Astrocyte of the spinal cord (primary cell): ENCODE results near the gene HMCN1.

Experiments
- DNase-seq: peaks from one replicate; pipeline ENCODE4 v3.0.0; 2011; ENCODE audit warnings: low read depth, low spot score
- H3K4me3 ChIP-seq: 2 replicates; pipeline ENCODE4 v1.5.1; 2011; ENCODE audit warnings: low read depth, mild to moderate bottlenecking, low read length, moderate library complexity
- in situ Hi-C: cut with HindIII; loops from 2 replicates; pipeline ENCODE4 v1.10.0; 2017; ENCODE audit warnings: low sequenced_read_pairs
- TF ChIP-seq, protein P1 (sequence below): IDR thresholded peaks from 2 replicates; pipeline ENCODE4 v1.5.1; 2012; ENCODE audit warnings: low read depth, mild to moderate bottlenecking, low read length, inconsistent platforms

Gene HMCN1

DNA sequence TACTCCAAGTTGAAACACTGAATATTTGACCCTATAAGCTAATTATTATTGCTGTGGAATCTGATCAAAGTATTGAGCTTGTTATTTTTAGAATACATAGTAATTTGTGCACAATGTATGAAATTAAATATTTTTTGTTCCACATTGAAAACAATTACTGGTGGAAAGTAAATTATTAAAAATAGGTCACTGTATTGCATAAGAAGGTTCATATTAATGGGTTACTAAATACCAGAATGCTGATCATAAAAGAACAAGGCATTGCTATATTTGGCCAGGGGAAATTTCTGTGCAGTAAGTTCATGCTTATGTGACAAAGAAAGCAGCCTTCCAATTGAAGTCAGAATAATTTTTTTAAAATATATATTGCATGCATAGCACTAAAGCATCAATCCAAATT is 481.4 kb downstream of the HMCN1 start:
- TF ChIP-seq, protein P1, sequence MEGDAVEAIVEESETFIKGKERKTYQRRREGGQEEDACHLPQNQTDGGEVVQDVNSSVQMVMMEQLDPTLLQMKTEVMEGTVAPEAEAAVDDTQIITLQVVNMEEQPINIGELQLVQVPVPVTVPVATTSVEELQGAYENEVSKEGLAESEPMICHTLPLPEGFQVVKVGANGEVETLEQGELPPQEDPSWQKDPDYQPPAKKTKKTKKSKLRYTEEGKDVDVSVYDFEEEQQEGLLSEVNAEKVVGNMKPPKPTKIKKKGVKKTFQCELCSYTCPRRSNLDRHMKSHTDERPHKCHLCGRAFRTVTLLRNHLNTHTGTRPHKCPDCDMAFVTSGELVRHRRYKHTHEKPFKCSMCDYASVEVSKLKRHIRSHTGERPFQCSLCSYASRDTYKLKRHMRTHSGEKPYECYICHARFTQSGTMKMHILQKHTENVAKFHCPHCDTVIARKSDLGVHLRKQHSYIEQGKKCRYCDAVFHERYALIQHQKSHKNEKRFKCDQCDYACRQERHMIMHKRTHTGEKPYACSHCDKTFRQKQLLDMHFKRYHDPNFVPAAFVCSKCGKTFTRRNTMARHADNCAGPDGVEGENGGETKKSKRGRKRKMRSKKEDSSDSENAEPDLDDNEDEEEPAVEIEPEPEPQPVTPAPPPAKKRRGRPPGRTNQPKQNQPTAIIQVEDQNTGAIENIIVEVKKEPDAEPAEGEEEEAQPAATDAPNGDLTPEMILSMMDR: no peak
- no peak overlapping the region for H3K4me3 ChIP-seq
- in situ Hi-C loops: no loop called here
- no peak for DNase-seq

DNA sequence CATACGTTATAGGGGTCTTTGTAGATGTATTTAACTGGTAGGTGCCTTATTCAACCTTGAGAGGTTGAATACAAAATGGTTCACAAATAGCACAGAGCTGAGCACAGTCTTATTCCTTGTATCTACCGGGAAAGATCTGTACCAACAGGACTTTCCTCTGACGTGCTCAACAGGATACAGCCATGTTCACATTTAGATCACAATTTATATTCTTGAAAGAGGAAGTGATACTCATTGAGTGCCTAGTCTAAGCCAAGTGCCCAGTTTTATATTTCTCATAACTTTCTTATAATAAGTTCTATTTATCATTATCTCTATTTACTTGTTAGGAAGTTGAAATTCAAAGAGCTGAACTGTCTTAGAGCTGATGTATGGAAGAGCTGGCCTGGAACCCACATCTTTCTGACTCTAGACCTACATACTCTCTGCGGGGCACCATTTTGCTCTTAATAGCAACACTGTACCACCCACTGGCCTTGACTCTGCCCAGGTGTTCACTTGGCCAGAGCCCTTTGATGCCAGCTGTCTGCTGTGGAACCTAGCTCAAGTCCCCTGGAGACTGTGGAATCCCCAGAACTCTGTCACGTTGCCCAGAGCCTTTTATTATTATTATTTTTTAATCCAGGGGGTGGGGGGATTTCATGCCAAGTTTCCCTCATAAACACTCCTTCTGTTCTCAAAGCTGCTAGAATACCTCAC is 484.6 kb downstream of the HMCN1 start:
- DNase-seq: no peak
- in situ Hi-C loops: no loop called here
- no peak overlapping the region for H3K4me3 ChIP-seq
- TF ChIP-seq, protein P1: no peak

DNA sequence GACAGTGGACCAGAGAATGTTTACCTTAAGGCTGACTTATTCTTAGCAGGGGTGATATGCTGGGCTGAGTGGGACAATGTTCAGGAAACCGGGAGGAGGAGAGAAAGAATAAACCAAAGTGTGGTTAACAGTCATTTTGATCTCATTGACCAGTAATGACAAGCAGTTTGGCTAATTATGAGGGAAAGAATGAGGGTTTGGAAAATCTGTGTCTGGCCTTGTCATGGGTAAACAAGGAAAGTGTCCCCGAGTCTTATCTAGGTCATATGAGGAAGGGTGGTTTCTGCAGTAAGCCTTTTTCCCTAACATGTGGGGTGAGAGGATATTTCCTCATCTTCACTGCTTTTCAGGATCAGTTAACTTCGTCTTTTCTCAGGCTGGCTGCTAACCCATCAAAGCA is 485.9 kb downstream of the HMCN1 start:
- DNase-seq: no peak
- in situ Hi-C loops: no loop called here
- no peak overlapping the region for H3K4me3 ChIP-seq
- TF ChIP-seq, protein P1: no peak

DNA sequence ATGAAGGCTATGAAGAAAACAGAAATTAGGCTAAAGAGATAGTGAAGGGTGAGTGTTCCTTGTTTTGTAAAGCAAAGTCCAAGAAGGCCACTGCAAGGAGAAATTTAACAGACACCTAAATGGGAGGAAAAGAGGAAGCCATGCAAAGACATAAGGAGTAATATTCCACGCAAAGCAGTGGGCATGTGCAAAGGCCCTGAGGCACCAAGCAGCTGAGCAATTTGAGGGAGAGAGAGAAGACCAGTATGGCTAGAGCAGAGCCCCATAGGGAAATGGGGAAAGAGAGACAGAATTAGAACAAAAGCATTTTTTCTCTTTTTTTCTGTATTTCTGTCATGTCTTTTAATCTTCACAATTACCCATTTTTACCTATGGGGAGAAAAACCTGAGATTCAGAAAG is 486.7 kb downstream of the HMCN1 start:
- in situ Hi-C loops: no loop called here
- no peak for DNase-seq
- TF ChIP-seq, protein P1: no peak
- H3K4me3 ChIP-seq: no peak overlapping the region

DNA sequence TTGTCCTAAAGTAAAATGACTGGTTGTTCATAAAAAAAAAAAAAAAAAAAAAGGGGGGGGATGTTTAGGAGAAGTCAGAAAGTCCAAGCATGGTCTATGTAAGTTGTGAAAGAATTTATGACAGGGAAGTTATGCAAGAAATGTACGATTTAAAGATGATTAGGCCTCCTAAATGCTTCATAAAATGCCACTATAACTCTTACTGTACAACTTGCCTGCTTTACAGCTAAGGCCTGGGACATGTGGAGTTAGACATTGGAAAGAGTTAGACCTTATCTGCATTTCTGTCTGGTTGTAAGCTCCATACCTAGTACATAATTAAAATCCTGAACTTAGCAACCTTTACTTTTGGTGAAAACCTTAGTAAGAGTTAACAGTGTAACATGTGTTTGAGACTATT is 490.9 kb downstream of the HMCN1 start:
- no peak for DNase-seq
- in situ Hi-C loops: no loop called here
- no peak overlapping the region for H3K4me3 ChIP-seq
- TF ChIP-seq, protein P1: no peak

DNA sequence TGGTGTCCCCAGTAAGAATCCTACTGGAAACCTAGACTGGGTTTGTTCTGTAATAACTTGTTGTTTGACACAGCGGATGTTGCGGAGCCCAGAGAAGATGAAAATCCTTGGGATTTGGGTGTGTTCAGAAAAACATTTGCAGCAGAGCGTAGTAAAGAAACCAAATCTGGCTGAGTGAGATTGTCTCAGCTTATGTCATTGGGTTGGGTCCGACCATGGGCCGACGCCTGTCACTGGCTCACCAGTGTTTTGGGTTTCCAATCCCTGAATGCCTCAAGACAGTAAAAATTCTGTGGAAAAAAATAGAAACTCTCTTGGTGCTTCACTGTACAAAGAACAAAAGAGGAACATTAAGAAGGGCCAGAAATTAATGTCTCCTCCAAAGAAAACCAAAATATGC is 494.6 kb downstream of the HMCN1 start:
- no peak for DNase-seq
- TF ChIP-seq, protein P1: no peak
- no peak overlapping the region for H3K4me3 ChIP-seq
- in situ Hi-C loops: no loop called here
